SKM-1 treated with dmso at 0.1 percent for 144 hours (cell line): ENCODE results near the gene GOLGA1.
"Not testable (repeated sequence)": the region's sequence is repeated elsewhere in the genome, so short reads cannot be mapped to it uniquely, and the experiment has no call there.

Source experiments
- DNase-seq: peaks from one replicate; lab custom pipeline; 2025; ENCODE audit not compliant: unreplicated experiment; lab: John Stamatoyannopoulos, UW

GOLGA1 gene

DNA sequence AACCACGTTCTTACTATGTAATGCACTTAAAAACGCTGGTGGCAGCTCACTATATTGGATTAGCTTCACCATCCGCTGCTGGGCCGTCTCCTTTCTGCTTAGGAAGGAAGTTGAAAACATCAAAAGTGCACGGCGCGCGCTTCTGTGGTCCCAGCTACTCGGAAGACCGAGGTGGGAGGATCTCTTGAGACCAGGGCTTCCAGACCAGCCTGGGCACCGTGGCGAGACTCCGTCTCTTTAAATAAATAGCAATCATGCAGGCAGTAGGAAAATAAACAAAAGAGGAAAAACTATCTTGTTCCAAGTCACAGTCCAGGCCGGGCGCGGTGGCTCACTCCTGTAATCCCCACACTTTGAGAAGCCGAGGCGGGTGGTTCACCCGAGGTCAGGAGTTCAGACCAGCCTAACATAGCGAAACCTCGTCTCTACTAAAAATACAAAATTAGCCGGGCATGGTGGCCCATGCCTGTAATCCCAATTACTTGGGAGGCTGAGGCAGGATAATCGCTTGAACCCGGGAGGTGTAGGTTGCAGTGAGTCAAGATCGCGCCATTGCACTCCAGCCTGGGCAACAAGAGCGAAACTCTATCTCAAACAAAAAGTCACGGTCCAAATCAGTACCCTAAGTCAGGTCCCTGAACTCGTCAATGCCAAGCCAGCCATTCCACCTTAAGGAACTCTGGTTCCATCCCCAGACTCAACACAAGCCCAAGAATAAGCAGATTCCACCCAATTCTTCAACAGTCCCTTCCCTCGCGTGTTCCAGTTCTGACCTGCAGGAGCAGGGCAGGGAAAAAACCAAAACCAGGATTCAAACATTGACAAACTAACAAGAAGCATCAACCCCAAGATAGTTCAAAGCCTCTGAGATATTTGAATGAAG, 1.0 kb upstream of the GOLGA1 start:
- DNase-seq, result no peak

DNA sequence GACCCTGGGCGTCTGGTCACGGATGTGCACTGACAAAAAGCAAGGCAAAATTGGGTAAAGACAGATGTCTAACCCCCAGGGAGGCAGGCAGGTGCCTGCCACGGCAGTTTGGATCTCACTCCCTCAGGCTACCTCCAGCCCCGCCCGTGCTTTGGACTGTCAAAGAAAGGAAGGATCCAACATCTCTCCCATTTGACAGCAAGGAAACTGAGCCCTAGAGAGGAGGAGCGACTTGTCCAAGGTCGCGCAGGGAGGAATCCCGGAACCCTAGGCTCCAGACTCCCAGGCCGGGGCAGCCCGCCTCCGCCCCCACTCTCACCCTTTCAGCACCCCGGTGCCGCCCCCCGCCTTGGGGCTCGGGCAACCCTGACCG, 376 bp downstream of the GOLGA1 start:
- peak; percentile 52 for DNase-seq

DNA sequence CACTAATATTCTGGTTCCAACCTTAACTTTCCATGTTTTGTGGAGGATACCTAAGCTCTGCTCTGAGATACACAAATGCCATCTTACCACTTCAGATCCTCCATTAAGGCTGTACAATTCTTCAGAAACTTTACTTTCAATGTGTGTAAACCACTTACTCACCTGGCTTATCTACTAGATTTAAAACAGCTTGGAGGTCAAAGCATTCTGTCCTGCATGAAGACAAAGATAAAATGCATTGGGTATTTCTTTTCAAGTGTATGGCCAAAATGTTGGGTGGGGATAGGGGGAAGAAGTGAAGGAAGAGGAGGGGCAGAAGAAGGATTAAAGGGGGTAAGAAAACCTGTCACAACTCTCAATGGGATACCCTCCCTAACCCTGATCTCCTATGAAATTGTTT, 939 bp downstream of the GOLGA1 start:
- no peak for DNase-seq

DNA sequence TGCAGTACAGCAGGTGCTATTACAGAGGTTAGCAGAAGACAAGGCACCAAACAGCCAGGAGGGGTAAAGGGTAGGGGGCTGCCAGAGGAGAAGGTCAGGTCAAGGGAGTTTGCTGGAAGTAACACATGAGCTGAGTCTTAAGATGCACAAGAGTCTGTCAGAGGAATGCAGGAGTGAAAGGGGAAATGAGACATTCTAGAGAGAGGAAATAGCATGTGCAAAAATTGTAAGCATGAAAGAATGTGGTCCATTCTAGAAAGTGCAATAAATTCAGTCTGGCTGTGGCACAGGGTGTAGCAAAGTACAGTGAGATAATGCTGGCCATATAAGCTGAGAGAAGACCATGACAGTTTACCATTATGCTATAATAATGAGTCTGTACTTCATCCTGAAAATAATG, 6.6 kb downstream of the GOLGA1 start:
- no peak for DNase-seq

DNA sequence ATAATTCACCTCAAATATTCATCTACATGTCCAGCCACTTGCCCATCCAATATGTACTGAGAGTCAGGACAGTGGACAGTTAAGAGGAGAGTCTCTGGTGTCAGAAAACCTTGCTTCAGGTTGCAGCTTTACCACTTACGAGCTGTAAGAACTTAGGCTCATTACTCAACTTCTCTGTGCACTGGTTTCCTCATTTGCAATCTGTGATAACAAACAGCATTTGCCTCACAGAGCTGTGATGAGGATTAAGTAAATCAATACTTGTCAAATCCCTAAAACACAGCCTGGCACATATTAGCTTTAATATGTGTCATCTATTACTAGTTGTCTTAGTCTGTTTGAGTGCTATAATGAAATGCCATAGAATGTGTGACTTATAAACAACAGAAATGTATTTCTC, 8.6 kb downstream of the GOLGA1 start:
- peak; percentile 20 for DNase-seq

DNA sequence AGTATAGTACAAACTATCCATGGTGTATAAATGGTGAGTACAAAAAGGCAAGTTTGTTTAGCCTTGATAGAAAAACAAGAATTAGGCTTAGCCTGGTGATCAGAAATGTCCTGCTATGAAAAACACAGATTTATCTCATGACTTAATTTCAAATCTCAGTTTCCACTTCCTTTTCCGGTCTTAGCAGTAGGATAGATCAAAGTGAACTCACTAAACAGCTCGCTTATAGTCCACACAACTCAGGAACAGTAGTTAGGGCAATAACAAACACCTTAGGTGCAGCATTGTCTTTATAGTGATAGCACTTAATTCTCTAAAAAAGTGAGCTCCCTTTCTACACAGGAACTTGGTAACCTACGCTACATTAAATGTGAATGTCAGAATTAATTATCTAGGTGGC, 11.4 kb downstream of the GOLGA1 start:
- DNase-seq, result no peak

DNA sequence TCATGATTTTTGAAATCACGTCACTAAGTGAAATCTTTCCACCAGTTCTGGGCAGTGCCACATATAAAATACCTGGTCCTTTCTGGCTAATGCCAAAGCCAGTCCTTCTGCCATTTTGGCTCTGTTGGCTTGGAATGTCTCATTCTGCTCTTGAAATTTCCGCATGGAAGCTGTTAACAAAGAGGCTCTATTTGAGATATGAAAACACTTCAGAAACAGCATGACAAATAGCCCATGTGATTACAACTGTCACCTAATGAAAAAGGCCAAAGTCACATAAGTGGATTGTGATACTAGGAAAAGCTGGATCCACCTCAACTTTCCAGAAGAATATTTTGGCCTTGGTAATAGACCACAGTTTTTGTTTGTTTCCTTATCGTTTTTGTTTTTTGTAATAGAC, 12.8 kb downstream of the GOLGA1 start:
- DNase-seq, result no peak

DNA sequence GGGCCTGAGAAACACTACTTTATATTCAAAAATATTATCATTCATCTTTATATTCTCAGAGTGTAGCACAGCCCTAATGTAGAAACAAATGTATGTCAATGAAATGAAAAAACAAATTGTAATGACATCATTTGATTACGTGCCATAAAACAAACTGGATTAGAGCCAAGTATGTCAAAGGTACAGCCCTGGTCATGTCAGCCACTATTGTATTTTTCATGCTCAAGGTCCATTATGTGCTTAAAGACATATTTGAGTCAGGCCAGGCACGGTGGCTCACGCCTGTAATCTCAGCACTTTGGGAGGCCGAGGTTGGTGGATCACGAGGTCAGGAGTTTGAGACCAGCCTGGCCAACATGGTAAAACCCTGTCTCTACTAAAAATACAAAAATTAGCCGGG, 20.5 kb downstream of the GOLGA1 start:
- DNase-seq, result not testable (repeated sequence)

DNA sequence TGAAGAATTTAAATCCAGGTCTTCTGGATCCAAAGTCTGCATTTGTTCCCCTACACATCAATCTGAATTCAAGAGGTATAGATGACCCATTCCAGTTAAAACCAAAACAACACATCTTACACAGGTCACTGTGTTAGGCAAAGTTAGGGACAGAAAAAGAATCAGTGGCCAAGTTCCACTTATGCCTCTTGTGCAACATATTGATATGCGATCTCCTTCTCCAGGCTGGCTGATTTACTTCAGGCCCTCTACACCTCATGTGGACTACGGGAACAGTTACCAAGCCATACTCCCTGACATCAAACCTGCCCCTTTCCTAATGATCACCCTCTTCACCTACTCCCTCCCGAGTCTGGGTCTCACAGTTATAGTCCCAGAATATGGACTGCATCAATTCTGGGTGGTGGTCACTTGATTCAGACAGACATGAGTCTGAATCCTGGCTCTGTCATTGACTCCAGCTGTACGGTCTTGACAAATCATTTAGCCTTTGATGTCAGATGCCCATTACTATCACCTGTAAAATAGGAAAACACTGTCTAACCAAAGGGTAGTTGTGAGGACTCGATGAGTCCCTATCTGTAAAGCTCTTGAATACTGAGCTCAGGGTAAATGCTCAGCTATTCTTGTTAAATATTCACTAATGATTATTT, 26.0 kb downstream of the GOLGA1 start:
- DNase-seq, result no peak

DNA sequence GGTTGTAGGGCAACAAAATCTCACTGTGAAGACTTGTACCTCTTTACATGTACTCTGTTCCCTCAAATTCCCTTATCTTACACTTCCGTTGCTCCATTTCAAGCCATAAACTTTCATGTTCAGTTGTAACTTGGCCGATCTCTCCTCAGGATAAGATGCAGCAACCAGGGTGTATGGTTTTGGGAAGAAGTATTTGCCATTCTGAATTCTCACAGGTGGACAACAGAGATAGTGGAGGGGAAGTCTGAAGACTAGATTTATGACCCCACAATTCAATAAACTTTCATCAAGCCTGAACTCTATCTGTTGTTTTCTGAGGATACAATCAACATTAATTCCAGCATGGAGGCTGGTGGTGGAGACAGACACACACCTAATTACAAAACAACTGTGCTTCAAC, 27.5 kb downstream of the GOLGA1 start:
- DNase-seq, result no peak

DNA sequence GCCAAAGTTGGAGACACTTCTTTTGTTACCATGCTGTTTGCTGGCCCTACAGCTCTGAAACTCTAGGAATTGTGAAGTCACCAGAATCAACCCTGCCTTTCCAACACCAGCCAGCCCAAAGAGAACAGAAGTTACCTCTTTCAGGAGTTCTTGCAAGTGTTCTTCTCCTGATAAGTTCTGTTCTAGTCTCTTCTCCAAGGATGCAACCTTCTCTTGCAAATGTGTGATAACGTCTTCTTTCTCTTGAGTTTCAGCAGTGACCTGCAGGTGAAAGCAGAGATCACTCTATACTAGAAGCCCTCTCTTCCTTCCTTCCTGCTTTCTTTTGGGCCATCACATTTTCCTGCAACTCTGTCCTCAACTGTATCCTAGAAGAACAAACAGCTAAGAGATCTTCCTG, 29.1 kb downstream of the GOLGA1 start:
- no peak for DNase-seq

DNA sequence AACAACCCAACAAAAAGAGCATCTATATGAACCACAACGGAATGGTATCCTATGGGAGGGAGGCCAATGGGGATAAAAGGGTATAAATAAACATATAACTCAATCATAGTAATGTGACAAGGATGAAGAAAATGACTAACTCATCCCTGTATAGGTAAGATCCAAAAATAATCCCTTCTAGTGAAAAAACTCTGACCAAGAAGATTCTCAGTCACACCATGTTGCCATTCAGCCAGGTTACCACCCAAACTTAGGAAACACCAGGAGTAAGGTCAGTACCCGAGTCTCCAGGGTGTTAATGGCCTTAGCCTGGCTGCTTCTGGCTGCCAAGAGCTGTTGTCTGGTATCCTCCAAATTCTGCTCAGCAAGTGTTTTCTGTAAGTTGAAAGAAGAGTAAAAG, 32.8 kb downstream of the GOLGA1 start:
- DNase-seq, result no peak

DNA sequence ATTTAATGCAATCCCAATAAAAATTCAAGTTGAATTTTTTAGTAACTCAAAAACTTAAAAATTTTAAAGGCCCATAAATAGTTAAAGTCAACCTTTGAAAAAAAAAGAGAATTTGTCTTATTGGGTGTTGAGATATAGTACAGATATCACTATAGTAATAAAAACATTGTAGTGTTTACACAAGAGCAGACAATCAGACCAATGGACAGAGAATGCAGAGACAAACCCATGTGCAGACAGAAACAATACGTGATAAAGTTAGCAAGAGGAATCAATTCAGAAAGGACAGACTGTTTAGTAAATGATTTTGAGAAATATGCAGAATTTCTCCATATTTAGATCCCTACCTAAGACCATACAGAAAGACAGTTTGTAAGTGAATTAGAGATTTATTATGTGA, 33.9 kb downstream of the GOLGA1 start:
- no peak for DNase-seq

DNA sequence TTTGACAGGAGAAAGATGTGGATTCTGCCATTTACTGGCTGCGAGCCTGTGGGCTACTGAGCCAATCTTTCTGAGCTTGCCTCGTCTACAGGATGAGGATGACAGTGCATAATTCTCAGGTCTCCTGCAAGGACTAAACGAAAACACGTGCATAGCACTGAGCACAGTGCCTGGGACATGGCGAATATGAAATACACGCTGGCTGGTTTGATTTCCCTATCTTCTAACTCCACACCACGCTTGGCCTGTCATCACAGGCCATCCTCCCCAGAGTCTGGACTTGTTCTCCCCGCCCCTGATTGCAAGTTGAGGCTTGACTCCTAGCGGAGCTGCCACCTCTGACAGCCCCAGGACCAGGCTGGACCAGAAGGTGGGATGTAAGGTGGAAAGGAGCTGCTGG, 41.0 kb downstream of the GOLGA1 start:
- no peak for DNase-seq

DNA sequence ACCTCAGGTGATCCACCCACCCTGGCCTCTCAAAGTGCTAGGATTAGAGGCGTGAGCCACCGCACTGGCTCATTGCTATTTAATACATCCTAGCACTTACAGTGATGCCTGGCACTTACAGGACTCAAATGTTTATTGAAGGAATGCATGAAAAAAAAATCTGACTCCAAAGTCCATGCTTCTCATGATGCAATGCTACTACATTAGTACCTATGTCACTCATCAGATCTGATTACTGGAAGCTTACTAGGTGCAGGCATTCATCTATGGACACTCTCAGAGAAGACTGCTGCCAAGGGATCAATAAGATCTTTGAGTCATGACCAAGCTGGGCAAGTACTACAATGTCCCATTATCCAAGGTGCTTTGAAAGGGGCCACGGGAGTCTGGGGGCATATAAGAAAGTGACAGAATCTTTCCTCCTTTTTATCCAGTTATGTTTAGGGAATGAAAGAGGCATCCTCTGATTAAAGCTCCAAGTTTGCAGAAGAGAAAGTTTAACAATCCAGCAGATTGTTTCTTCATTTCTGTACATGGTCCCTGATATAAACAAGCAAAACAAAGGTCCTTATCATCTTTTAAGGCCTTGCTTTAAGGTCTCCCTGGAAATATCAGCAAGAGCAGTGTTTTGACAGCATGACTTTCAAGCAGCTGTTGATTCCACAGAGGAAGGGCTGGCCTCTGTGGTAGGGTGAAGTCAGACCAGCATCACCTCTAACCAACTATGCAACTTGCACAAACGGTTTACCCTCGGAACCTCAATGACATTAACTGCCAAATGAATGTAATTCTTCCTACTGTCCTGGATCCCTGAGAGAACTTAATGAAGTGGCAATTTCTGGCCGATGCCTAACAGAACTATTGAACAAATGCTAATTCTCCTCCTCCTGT, 43.1 kb downstream of the GOLGA1 start:
- DNase-seq, result no peak

DNA sequence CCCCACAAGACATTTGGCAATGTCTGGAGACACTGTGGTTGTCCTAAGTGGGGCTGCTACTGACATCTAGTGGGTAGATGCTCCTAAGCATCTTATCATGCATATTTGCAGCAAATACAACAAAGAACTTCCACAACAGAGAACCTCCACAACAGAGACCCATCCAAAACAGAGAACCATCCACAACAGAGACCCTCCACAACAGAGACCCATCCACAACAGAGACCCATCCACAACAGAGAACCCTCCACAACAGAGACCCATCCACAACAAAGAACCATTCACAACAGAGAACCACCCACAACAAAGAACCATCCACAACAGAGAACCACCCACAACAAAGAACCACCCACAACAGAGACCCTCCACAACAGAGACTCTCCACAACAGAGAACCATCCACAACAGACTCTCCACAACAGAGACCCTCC, 46.1 kb downstream of the GOLGA1 start:
- DNase-seq, result no peak

DNA sequence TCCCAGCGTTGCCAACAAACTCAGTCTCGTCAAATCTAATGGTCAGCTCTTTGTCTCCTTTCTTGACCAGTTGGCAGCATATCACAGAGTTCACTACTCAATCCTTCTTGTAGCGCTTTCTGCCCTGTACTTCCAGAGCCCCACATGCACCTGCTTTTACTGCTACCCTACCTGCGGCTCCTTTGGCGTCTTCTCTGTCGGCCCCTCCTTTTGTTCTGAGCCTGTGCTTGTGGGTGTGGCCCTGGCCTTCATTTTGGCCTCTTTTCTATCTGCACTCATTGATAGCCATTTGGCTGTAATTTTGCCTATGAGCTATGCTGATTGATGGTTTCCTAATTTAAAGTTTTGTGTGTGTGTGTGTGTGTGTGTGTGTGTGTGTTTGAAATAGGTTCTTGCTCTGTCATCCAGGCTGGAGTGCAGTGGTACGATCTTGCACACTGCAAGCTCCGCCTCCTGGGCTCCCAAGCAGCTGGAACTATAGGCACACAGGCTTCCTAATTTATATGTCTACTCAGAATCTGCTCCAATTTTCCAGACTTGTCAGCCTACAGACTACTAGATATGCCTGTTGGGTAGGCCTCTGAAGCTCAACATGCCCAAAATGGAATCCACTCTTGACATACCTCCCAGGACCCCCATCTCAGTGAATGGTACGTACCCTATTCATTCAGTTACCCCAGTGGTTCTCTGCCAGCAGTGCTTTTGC, 46.7 kb downstream of the GOLGA1 start:
- no peak for DNase-seq

DNA sequence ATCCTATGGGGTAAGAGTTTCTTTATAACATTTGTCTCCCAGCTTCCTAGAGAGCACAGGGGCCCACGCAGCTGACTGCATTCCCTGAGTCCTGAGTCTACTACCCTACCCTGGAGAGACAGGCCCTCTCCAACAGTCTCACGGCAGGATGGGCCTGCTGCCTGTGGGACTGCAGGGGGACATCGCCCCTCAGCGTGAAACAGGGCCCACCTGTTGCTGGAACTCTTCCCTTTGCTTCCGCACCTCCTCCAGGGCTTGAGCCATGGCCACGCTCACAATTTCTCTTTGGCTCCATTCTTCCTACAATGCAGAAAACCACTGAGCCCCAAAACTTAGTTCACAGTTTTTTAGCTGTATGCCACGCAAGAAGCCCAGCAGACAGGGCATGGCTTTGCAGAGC, 50.7 kb downstream of the GOLGA1 start:
- DNase-seq, result no peak

DNA sequence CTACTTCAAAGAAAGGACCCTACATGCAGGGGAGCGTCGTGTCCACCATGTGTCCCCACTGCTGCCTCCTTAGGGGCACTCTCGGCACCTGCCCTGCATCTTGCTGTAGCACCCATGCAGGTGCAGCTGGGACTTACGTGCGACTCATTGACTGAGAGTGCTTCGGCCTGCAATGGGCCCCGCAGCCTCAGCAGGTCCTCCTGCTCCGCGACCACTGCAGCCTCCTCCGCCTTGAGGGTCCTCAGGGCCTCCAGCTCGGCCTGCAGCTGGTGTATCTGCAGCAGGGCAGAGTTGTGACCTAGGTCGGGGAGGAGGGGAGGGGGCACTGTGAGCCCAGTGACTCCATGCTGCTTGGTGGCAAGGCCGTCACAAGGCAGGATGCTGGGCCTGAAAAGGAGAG, 51.9 kb downstream of the GOLGA1 start:
- no peak for DNase-seq

DNA sequence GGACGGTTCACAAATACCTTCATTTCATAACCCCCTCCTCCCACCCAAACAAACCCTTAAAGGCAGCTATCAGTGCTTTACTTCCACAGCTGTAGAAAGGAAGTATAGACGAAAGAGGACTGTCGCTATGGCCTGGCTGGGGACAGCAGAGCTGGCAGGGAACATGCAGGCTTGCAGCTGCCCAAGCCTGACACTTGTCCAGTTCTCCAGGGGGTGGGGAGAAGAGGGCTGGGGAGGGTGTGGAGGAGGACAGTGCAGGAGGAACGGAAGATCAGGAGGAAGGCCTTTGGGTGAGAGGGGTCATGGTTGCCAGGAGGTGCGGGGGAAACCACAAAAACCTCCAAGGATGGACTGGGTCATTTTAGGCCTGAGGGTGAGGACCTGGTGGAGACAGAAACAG, 53.1 kb downstream of the GOLGA1 start:
- no peak for DNase-seq

DNA sequence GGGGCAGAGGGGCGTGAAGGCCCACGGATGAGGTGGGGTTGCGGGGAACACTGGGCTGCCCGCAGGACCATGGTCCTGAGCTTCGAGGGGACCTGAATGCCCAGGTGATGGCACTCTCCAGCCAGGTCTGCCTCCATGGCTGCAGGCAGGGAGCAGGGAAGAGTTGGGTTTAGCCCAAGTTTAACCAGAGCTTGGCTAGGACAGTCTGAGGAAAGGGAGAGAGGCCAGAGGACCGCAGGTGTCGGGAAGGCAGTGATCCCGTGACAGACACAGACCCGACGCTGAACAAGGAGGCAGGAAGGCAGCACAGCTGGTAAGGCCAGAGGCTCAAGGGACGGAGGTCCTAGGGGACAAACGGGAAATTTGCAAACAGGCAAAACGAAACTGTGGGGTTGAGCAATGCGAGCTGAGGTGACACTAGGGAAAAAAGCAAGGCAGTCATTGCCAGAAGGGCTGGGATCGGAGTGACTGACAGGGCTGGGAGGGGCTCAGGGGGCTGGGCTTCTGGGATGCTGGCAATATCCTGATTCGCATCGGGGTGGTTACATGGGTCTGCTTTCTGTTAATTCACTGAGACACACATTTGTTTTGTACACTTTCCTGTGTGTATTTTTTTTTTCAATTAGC, 53.9 kb downstream of the GOLGA1 start:
- no peak for DNase-seq
